NCI-H2081 treated with DMSO at 0.1 percent for 48 hours (cell line): ENCODE results near the gene PARVA.
A peak's percentile ranks its signal among the peaks of the same experiment; 100 is the strongest.

Experiments used
- DNase-seq: peaks from one replicate; lab custom pipeline; 2025; lab: John Stamatoyannopoulos, UW

PARVA gene

DNA sequence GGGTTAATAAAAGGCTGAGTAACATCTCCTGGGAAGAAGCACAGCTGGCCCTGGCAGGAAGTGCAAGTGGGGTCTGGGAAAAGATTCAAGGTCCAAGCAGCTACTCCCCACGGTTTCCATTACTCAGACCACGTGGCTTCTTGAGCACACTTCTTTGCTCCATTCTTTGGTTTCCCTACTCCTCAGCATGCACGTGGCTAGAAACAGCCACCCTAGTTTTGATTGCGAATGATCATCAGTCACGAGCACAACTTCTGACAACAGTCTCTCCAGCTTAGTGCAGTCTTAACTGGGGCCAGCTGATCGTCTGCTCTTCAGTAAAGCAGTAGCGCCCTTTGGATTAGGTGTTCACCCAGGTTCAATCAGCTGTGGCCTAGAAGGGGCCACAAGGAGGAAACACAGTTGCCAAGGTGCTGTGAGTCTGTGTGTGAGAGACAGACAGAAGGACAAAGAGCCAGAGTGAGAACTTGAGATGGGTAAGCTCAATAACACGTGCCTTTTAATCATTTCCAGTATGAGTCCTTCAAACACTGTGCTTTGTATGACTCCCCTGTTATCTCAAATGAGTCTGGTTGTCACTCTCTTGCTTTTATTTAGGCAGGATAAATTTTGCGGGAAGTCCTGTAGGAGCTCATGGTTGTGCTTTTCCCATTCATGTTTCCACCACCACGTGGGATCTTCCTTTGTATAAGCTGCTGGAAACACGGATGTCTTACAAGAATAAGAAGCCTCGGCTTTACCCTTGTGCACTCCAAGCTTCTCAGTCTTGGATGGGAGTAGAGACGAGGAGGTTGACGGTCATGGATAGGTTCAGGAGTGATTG is 901 bp upstream of the PARVA start:
- DNase-seq: no peak

DNA sequence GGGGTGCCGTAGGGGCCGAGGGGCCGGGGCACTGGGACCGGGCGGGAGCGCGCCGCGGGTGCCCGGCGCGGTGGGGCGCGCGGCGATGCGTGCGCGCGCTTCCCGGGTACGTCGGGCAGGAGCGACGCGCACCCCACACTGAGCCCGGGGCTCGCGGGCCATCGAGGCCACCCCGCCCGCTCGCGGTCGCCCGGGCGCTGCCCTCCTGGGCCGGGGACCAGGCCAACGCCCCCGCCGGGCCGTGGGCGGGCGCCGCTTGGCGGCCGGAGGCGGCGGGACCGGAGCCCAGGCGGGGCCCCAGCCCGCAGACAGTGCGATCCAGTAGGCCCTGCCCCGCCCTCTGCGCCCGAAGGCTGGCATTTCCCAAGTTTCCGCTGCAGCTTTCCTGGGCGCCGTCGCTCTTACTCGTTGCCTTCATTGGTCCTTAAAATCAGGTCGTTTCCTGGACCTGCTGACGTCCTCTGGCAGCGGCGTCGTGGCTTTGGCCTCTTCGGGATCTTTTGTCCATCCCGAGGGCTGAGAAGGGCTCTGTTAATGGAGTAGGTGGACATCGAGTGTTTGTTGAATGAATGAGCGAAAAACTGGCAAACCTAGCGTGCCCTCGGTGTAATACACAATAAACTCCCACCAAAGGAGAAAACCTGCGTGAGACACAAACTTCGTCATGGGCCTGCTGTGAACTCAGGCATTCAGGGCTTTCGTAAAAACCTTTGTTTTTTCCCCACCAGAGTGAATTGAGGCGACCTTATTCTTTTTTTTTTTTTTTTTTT is 638 bp downstream of the PARVA start:
- no peak for DNase-seq

- DNase-seq: no peak
Observed at GRCh38 chr11:12380565-12381325, 3.4 kb downstream of the PARVA start.

DNA sequence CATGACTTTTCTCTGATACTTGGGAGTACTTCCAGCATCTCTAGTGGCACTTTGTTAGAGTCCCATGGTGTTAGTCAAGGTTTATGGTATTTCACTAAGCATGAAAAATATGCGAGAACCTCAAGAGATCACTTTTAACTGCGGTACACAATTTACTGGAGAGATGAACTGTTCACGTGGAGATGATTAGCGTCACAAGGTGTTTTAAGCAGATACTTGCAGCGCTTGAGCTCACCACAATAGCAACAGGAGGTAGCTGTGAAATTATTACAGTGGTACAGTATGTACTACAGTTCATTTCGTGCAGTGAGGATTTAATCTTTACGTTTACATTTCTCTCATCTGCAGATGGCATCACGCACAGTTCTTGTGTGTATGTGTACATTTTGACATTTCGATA is 4.5 kb downstream of the PARVA start:
- no peak for DNase-seq

DNA sequence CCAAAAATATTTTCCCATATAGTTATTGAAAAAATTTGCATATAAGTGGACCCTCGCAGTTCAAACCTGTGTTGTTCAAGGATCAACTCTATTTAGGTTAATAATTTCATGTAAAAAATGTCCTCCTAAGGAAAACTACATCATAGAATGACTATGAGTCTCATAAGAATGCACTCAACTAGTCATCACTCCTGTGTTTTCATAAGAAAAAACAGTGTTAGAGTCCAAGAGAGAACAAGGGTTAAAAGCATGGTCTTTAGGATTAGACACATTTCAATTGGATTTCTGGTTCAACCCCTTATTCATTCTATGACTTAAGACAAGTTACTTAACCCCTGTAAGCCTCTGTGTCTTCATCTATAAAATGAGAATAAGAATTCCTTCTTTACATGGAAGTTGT is 5.1 kb downstream of the PARVA start:
- DNase-seq: no peak

DNA sequence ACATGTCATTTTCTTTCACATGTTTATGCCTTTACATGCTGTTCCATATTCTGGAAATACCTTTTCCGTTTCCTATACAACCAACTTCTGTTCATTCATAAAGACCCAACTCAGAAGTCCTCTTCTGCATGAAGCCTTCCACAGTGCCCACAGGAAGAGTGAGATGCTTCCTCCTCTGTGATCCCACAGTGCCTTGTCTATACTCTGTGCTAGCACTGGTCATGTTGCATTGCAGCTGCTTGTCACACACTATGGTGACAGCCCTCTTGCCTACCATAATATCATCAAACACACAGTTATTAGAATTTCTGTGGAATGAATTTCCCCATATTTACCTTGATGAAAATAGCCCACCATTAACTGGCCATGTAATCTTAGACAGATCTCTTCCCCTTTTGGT is 8.9 kb downstream of the PARVA start:
- no peak for DNase-seq

DNA sequence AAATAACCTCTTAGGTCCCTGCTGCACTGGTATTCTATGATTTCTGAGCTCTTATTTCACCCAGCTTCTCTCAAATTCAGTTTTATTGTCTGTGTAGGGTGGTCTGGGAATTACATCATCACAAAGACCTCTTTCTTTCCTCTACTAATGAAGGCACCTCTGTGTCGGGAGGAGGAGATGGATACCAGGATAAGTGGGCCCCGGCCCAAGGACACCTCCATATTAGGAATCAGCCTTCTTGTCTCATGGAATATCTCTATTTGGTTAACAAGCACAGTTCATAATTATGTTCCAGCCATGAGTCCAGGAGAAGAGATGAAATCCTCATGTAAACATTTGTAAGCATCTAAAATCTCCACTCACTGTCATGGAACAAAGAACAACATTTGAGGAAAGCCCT is 9.4 kb downstream of the PARVA start:
- no peak for DNase-seq

- DNase-seq: no peak
Observed at GRCh38 chr11:12388173-12388572, 10.8 kb downstream of the PARVA start.

- no peak for DNase-seq
Observed at GRCh38 chr11:12388939-12389670, 11.7 kb downstream of the PARVA start.

GRCh38 chr11:12389676-12390657 is 12.6 kb downstream of the PARVA start:
- DNase-seq: no peak

- peak; percentile 23 for DNase-seq
Observed at GRCh38 chr11:12390687-12391110, 13.3 kb downstream of the PARVA start.

DNA sequence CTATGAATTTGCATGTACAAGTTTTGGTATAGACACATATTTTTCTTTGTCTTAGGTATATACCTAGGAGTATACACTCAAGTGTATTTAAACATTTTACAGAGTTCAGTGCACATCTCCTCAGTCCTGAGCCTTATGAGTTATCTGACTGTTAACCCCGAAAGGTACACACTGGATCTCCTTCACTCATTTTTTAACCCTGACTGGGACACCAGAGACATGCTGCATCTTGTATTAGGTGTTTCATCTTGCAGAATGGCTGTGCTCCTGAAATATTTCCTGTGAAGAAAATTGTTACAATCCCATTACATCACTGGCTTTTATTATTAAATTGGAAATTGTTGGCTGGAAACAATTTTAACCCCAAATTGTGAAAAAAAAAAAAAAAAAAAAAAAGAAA is 15.3 kb downstream of the PARVA start:
- DNase-seq: no peak

DNA sequence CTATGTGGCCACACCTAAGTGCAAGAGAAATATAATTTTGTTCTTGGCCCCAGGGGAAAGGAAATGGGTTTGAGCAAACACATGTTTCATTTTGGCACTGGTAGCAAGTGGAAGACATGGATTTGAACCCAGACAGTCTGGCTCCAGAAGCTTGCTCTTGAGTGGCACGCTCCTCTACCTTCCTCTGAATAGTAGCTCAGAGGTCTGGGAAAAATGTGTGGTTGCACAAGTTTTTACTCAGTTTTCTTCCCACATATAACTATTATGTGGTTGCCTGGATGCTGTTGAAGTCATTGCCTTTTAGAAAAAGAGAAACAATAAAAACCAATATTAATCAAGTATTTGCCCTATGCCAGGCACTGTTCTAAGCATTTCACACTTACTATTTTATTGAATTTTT is 16.3 kb downstream of the PARVA start:
- no peak for DNase-seq

DNA sequence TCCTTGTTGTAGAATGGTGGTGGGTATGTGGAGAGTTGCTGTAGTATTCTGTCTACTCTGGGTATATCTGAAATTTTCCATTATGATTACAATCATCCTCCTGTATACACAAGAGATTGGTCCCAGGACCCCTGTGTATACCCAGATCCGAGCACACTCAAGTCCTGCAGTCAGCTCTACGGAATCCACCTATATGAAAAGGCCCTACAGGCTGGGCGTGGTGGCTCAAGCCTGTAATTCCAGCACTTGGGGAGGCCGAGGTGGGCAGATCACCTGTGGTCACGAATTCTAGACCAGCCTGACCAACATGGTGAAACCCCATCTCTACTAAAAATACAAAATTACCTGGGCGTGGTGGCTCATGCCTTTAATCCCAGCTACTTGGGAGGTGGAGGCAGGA is 17.2 kb downstream of the PARVA start:
- no peak for DNase-seq

DNA sequence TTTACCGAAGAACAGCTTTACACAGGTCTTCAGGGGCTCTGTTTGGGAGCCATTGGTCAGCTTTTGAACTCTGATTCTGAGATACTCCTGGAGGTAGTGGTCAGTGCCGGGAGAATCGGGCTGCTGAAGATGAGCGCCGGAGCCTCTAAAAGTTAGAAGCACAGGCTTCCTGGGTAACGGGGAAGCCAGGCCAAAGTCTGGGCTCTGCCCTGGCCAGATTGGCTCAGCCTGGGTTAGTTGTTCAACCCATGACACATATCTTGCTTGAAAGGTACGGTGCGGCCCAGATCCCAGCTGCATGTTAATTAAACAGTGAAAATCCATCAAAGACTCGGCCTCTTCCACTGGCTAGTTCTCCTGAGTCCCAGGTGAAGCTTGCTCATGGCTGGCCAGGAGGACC is 18.0 kb downstream of the PARVA start:
- no peak for DNase-seq

DNA sequence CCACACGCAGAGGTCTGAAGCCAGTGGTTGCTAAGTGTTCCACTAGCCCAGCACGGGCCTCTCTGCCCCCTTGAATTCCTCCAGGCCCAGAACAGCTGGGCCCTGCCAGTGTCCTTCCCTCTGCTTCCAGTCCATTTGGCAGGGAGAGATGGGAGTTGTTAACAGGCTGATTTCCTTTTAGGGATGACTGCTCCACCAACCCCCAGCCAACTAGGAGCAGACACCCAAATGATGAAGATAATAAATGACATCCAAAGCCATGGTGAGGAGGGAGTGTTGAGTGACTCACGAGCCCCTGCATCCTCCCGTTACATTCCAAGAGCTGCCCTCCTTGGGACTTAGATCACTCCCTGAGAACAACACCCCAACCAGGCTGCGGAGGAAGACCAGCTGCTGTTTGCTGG is 20.6 kb downstream of the PARVA start:
- DNase-seq: no peak

DNA sequence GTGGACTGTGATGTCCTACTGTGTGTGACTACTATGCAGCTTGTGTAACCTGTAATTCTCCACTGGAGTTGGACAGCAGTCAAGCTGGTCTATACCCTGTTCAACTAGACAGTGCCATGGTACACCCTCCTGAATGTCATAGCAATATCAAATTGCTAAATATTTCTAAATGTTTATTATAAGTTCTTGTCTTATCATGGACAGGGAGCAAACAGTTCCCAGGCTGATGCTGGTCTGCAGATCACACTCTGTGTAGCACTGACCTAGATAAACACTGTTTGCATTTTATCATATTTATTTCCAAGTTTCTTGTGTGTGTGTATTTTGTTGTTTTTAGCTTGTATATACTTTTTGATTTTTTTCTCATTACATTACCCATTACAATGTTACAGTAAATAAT is 22.0 kb downstream of the PARVA start:
- no peak for DNase-seq

- DNase-seq: no peak
Observed at GRCh38 chr11:12402025-12402424, 24.7 kb downstream of the PARVA start.

GRCh38 chr11:12402691-12403120 is 25.3 kb downstream of the PARVA start:
- no peak for DNase-seq

GRCh38 chr11:12403122-12403996 is 26.0 kb downstream of the PARVA start:
- DNase-seq: no peak
